WTC11 (cell line): ENCODE results near the gene COMMD8. TPM values are rescaled to one million over a fixed set of nuclear protein-coding genes. Genes with fewer than 3 reads are reported as not detected.
"Not testable (repeated sequence)": the region's sequence is repeated elsewhere in the genome, so short reads cannot be mapped to it uniquely, and the experiment has no call there.

Experiments
- ATAC-seq: fragments of 200-7000 bp; cut with Tn5 transposase; 2 replicates; pipeline ENCODE4 v1.10.0; 2021; ENCODE audit warnings: mild to moderate bottlenecking, moderate library complexity
- CTCF ChIA-PET: fragments of 300-600 bp; sonication (Branson Sonifier 250); formaldehyde crosslinking; loops from one replicate; lab custom pipeline; 2021; ENCODE audit warnings: antibody characterized with exemption; lab: Charles Lee
- POLR2A ChIA-PET: fragments of 350-600 bp; sonication (Branson Sonifier 250); formaldehyde crosslinking; loops from one replicate; lab custom pipeline; 2021; ENCODE audit warnings: antibody characterized with exemption; lab: Charles Lee
- DNase-seq: peaks from one replicate; pipeline ENCODE4 v3.0.0; 2021; ENCODE audit warnings: low spot score
- H3K27ac Mint-ChIP-seq: 2 replicates; pipeline ENCODE4 v1.8.0; 2021; ENCODE audit warnings: mixed read lengths
- H3K27me3 Mint-ChIP-seq: 2 replicates; pipeline ENCODE4 v1.8.0; 2021; ENCODE audit warnings: low read depth, mild to moderate bottlenecking, moderate library complexity, mixed read lengths
- H3K36me3 Mint-ChIP-seq: 2 replicates; pipeline ENCODE4 v1.8.0; 2021; ENCODE audit warnings: mixed read lengths
- H3K4me1 Mint-ChIP-seq: 2 replicates; pipeline ENCODE4 v1.8.0; 2022; ENCODE audit warnings: mixed read lengths
- H3K4me3 Mint-ChIP-seq: 2 replicates; pipeline ENCODE4 v1.8.0; 2021; ENCODE audit warnings: mild to moderate bottlenecking, moderate library complexity, mixed read lengths
- H3K9me3 Mint-ChIP-seq: 2 replicates; pipeline ENCODE4 v1.8.0; 2021; ENCODE audit warnings: mixed read lengths
- AFF4 ChIP-seq: sonication (generic); formaldehyde crosslinking; IDR thresholded peaks from 2 replicates; pipeline ENCODE4 v1.8.1; 2023; ENCODE audit warnings: mild to moderate bottlenecking, missing genetic modification reagents, borderline replicate concordance
- E2F4 ChIP-seq: sonication (generic); formaldehyde crosslinking; IDR thresholded peaks from 2 replicates; pipeline ENCODE4 v1.8.1; 2022; ENCODE audit warnings: low read depth, mild to moderate bottlenecking, moderate library complexity, missing genetic modification reagents, borderline replicate concordance
- ESRRA ChIP-seq: sonication (generic); formaldehyde crosslinking; IDR thresholded peaks from 2 replicates; pipeline ENCODE4 v1.8.1; 2022; ENCODE audit warnings: mild to moderate bottlenecking, missing genetic modification reagents, borderline replicate concordance
- NFATC4 ChIP-seq: fragments of 250-450 bp; sonication (Bioruptor Pico); IDR thresholded peaks from 2 replicates; pipeline ENCODE4 v1.9.0; 2021; ENCODE audit warnings: mild to moderate bottlenecking
- RORB ChIP-seq: fragments of 250-450 bp; sonication (Bioruptor Pico); IDR thresholded peaks from 2 replicates; pipeline ENCODE4 v1.9.0; 2021; ENCODE audit warnings: mild to moderate bottlenecking
- STAT6 ChIP-seq: sonication (generic); formaldehyde crosslinking; conservative IDR thresholded peaks from 2 replicates; pipeline ENCODE4 v1.8.1; 2023; ENCODE audit warnings: mild to moderate bottlenecking, low read depth, missing genetic modification reagents, moderate library complexity
- TEAD4 ChIP-seq: sonication (generic); formaldehyde crosslinking; IDR thresholded peaks from 2 replicates; pipeline ENCODE4 v1.8.0; 2022; ENCODE audit warnings: mild to moderate bottlenecking, missing genetic modification reagents
- ZBTB43 ChIP-seq: sonication (generic); formaldehyde crosslinking; IDR thresholded peaks from 2 replicates; pipeline ENCODE4 v1.8.1; 2023; ENCODE audit warnings: mild to moderate bottlenecking, missing genetic modification reagents
- ZNF121 ChIP-seq: sonication (generic); formaldehyde crosslinking; IDR thresholded peaks from 2 replicates; pipeline ENCODE4 v1.8.0; 2023; ENCODE audit warnings: missing genetic modification reagents
- ZNF416 ChIP-seq: fragments of 250-450 bp; sonication (Bioruptor Pico); IDR thresholded peaks from 2 replicates; pipeline ENCODE4 v1.9.0; 2021; ENCODE audit warnings: mild to moderate bottlenecking, inconsistent platforms
- ZNF425 ChIP-seq: fragments of 250-450 bp; sonication (Bioruptor Pico); conservative IDR thresholded peaks from 2 replicates; pipeline ENCODE4 v1.9.0; 2021; ENCODE audit warnings: mild to moderate bottlenecking
- ZNF512 ChIP-seq: sonication (generic); formaldehyde crosslinking; IDR thresholded peaks from 2 replicates; pipeline ENCODE4 v1.8.1; 2022; ENCODE audit warnings: missing genetic modification reagents, borderline replicate concordance
- total RNA-seq: library from RNA; stranded (reverse); gene quantifications from 3 replicates; pipeline ENCODE4 v1.2.3, GENCODE V29; 2021

Gene COMMD8
- total RNA-seq, 1 experiment from 2014 or later: 8.1 TPM

GRCh38 chr4:47488706-47489105, 25.2 kb upstream of the COMMD8 start:
- no peak for ATAC-seq
- Mint-ChIP-seq H3K27ac (no peak overlapping the region), H3K4me1 (peaks cover 17% of the 10 kb centered on the region), H3K36me3 (no peaks in the 10 kb centered on the region), H3K4me3 (no peak overlapping the region), H3K27me3 (peaks cover 12% of the 10 kb centered on the region), H3K9me3 (peaks cover 7% of the 10 kb centered on the region)
- ChIA-PET CTCF (no interaction called here), POLR2A (no interaction called here)
- no peak for DNase-seq
- TF ChIP-seq E2F4 (CRISPR knock-in tag) (no peak), ZNF512 (CRISPR knock-in tag) (no peak), AFF4 (CRISPR knock-in tag) (no peak), ZNF416 (CRISPR knock-in tag) (no peak), STAT6 (CRISPR knock-in tag) (no peak), TEAD4 (CRISPR knock-in tag) (no peak), NFATC4 (CRISPR knock-in tag) (no peak), ZNF425 (no peak), ESRRA (CRISPR knock-in tag) (no peak)
- TF ChIP-seq, all 79 proteins: peak for 0

GRCh38 chr4:47486727-47487126, 23.2 kb upstream of the COMMD8 start:
- H3K9me3 Mint-ChIP-seq, CTCF ChIA-PET, DNase-seq, ATAC-seq, POLR2A ChIA-PET, H3K27ac Mint-ChIP-seq, H3K36me3 Mint-ChIP-seq: not testable (repeated sequence)
- peaks cover 12% of the 10 kb centered on the region for H3K27me3 Mint-ChIP-seq
- H3K4me3 Mint-ChIP-seq: peak overlapping the region; percentile 97; the same call in 1 of the 2 replicates
- H3K4me1 Mint-ChIP-seq: peaks cover 17% of the 10 kb centered on the region

- H3K27ac Mint-ChIP-seq: no peak overlapping the region
- peaks cover 7% of the 10 kb centered on the region for H3K9me3 Mint-ChIP-seq
- ChIA-PET POLR2A (interaction anchor here (2.6 kb wide), 1 partner anchor 23 kb away, joined by 10 read pairs; the partner anchor contains the start of gene COMMD8), CTCF (no interaction called here)
- H3K36me3 Mint-ChIP-seq: no peaks in the 10 kb centered on the region
- no peak for DNase-seq
- ATAC-seq: no peak
- H3K4me3 Mint-ChIP-seq: peak overlapping the region; percentile 97
- TF ChIP-seq ZBTB43 (CRISPR knock-in tag) (no peak), ZNF121 (CRISPR knock-in tag) (no peak), TEAD4 (CRISPR knock-in tag) (no peak), RORB (CRISPR knock-in tag) (no peak)
- peaks cover 17% of the 10 kb centered on the region for H3K4me1 Mint-ChIP-seq
- H3K27me3 Mint-ChIP-seq: peaks cover 12% of the 10 kb centered on the region
Measured at GRCh38 chr4:47486231-47486673, 22.8 kb upstream of the COMMD8 start.
